AG10803 (cell line): ENCODE data around the gene CFAP107.

Experiments
- DNase-seq: peaks from one replicate; pipeline ENCODE4 v3.0.0; 2010; ENCODE audit warnings: low read depth
- H3K4me3 ChIP-seq: 2 replicates; pipeline ENCODE4 v1.5.1; 2011; ENCODE audit warnings: mild to moderate bottlenecking, low read length, control low read depth
- CTCF ChIP-seq: conservative IDR thresholded peaks from 2 replicates; pipeline ENCODE4 v1.5.1; 2011; ENCODE audit warnings: mild to moderate bottlenecking, low read length, control low read depth, inconsistent platforms

The CFAP107 gene

GRCh38 chr1:12741946-12742345 lies 4.1 kb upstream of the CFAP107 start:
- H3K4me3 ChIP-seq: no peak overlapping the region
- DNase-seq: no peak
- TF ChIP-seq CTCF: no peak

- H3K4me3 ChIP-seq: no peak overlapping the region
- DNase-seq: peak; percentile 73
- no peak for TF ChIP-seq CTCF
Observed at GRCh38 chr1:12745126-12745991, 641 bp upstream of the CFAP107 start.

GRCh38 chr1:12748778-12749355 lies 2.9 kb downstream of the CFAP107 start:
- no peak for DNase-seq
- no peak for TF ChIP-seq CTCF
- no peak overlapping the region for H3K4me3 ChIP-seq

- no peak for TF ChIP-seq CTCF
- DNase-seq: no peak
- H3K4me3 ChIP-seq: no peak overlapping the region
Observed at GRCh38 chr1:12754738-12755137, 8.7 kb downstream of the CFAP107 start.

GRCh38 chr1:12756273-12756672 lies 10.3 kb downstream of the CFAP107 start:
- no peak for TF ChIP-seq CTCF
- no peak overlapping the region for H3K4me3 ChIP-seq
- DNase-seq: no peak

- DNase-seq: peak; percentile 45
- no peak for TF ChIP-seq CTCF
- no peak overlapping the region for H3K4me3 ChIP-seq
Observed at GRCh38 chr1:12756768-12757413, 10.9 kb downstream of the CFAP107 start.
